Activated CD8-positive, alpha-beta memory T cell treated with anti-CD3 and anti-CD28 coated beads, Interleukin-2, amount 50 U/mL, for 4 hours (primary cell): ENCODE data around the gene TXLNG.

Source experiments
- DNase-seq: peaks from one replicate; pipeline ENCODE4 v3.0.0-alpha.2; 2020

The TXLNG gene

GRCh38 chrX:16785247-16786138 lies 773 bp upstream of the TXLNG start:
- peak; percentile 21 for DNase-seq

GRCh38 chrX:16786791-16787735 lies 797 bp downstream of the TXLNG start:
- DNase-seq, result peak; percentile 62

GRCh38 chrX:16788477-16788876 lies 2.2 kb downstream of the TXLNG start:
- no peak for DNase-seq

- DNase-seq, result no peak
These were observed 10.0 kb downstream of the TXLNG start for GRCh38 chrX:16796298-16796697.

- no peak for DNase-seq
These were observed 11.1 kb downstream of the TXLNG start for GRCh38 chrX:16797358-16797757.

- DNase-seq, result no peak
These were observed 11.6 kb downstream of the TXLNG start for GRCh38 chrX:16797841-16798240.

- DNase-seq, result no peak
These were observed 18.7 kb downstream of the TXLNG start for GRCh38 chrX:16804923-16805464.

GRCh38 chrX:16807548-16807947 lies 21.3 kb downstream of the TXLNG start:
- DNase-seq, result no peak

- DNase-seq, result no peak
These were observed 21.8 kb downstream of the TXLNG start for GRCh38 chrX:16807976-16808542.

- DNase-seq, result no peak
These were observed 28.3 kb downstream of the TXLNG start for GRCh38 chrX:16814597-16814996.

- DNase-seq, result no peak
These were observed 33.4 kb downstream of the TXLNG start for GRCh38 chrX:16819634-16820033.

GRCh38 chrX:16822723-16823122 lies 36.5 kb downstream of the TXLNG start:
- DNase-seq, result no peak

GRCh38 chrX:16825264-16826035 lies 39.2 kb downstream of the TXLNG start:
- no peak for DNase-seq

GRCh38 chrX:16826207-16826606 lies 39.9 kb downstream of the TXLNG start:
- DNase-seq, result no peak

- DNase-seq, result no peak
These were observed 41.0 kb downstream of the TXLNG start for GRCh38 chrX:16827225-16827624.

GRCh38 chrX:16828124-16828908 lies 42.0 kb downstream of the TXLNG start:
- no peak for DNase-seq

- DNase-seq, result no peak
These were observed 46.0 kb downstream of the TXLNG start for GRCh38 chrX:16832301-16832700.

GRCh38 chrX:16834806-16835205 lies 48.5 kb downstream of the TXLNG start:
- no peak for DNase-seq

- DNase-seq, result no peak
These were observed 50.1 kb downstream of the TXLNG start for GRCh38 chrX:16836371-16836770.

GRCh38 chrX:16838202-16839066 lies 52.2 kb downstream of the TXLNG start:
- DNase-seq, result no peak
